ENCODE data around the gene CCDC63.
A peak's percentile ranks its signal among the peaks of the same experiment; 100 is the strongest.
"Not testable (repeated sequence)": the region's sequence is repeated elsewhere in the genome, so short reads cannot be mapped to it uniquely, and the experiment has no call there.

Gene CCDC63

DNA sequence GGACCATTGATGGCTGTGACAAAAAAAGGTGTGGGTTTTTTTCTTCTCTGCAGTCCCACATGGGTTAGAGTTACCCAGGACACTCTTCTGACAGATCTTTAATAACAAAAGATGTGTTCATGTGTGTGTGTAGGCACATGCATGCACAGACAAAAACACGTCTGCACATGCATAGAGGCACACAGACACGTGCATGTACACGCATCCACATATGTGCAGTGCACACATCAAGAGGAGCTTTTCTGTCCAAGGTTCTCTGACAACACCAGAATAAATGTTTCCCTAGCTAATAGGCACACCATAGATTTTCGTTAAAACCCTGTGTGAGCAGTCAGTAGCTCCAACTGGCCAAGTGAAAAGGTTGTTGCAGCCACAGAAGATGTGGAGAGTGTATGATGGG is 76.4 kb downstream of the CCDC63 start:
- no peak for DNase-seq (ENCODE audit: low spot score)

DNA sequence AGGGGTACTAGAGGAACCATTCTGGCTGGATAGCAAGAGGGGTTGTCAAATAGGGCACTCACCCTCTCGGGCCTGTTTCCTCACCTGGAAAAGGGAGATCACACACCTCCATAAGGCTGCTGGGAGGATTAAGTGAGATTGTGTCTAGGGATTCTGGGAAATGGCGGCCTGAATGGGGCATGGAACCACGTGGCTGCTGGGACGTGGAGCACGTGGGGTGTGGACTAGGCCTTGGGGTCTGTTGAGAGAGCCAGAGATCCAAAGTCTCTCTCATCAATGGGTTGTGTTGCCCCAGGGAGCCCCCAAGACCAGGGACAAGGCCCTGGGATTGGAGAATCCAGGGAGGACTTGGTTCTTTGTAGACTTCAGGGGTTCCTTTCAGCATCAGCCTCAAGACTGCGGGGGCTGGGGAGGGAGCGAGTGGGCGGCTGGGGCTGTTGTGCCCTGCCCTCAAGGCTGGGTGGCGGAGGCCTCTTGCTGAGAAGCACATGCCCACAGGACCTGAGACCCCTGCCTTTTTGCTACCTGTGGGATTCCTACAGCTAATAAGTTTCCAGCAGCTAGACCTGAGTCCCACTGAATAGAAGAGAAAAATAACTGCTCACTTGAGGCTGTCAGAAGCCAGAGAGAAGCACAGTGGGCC is 77.0 kb downstream of the CCDC63 start:
- no peak for DNase-seq (ENCODE audit: low spot score)

DNA sequence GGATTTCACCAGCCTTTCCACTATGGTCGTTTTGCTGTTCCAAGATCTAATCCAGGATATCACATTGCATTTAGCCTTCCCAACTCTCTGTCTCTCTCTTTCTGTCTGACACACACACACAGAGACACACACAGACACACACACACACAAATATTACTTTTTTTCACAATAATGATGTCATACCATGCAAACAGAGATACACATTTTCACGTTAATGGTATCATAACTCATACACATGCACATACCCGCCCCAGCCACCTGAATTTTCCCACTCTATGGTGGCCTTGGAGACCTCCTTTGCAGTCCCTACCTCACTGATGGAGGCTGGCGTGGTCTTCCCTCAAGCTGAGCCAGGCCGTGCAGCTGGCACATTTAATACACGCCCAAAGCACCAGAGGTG is 80.8 kb downstream of the CCDC63 start:
- DNase-seq (ENCODE audit: low spot score) = no peak

DNA sequence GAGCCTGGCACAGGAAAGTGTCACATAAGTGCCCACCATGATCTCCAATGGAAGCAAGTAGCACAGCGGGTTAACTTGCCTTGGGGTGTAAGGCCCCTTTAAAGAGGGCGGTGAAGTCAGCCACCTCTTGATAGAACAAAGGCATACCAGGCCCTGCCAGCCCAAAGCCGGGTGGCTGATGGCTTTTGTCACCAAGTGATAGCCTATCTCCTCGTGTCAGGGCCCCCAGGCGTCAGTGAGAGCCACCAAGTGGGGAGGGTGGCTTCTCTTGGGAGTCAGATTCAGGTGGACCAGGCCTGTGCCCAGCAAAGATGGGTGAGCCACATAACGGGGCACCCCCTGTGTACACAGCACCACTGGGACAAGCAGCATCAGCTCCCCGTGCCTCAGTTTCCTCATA is 81.9 kb downstream of the CCDC63 start:
- DNase-seq (ENCODE audit: low spot score) = no peak

DNA sequence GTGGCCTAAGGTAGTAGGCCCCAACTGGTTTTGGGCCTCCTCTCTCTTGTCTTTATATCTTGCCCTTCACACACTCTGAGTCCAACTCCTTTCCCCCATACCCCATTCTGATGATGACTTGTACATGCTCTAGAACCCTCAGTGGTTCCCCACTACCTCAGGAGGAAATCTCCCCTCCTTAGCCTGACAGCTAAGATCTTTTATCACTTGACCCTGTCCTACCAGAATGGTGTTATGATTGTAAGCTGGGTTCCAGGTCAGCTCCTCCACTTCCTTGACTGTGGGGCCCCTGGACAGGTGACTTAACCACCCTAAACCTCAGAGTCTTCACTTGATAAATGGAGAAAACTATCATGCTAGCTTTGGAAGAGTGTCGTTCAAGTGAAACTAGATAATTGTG is 83.0 kb downstream of the CCDC63 start:
- DNase-seq (ENCODE audit: low spot score) = no peak

DNA sequence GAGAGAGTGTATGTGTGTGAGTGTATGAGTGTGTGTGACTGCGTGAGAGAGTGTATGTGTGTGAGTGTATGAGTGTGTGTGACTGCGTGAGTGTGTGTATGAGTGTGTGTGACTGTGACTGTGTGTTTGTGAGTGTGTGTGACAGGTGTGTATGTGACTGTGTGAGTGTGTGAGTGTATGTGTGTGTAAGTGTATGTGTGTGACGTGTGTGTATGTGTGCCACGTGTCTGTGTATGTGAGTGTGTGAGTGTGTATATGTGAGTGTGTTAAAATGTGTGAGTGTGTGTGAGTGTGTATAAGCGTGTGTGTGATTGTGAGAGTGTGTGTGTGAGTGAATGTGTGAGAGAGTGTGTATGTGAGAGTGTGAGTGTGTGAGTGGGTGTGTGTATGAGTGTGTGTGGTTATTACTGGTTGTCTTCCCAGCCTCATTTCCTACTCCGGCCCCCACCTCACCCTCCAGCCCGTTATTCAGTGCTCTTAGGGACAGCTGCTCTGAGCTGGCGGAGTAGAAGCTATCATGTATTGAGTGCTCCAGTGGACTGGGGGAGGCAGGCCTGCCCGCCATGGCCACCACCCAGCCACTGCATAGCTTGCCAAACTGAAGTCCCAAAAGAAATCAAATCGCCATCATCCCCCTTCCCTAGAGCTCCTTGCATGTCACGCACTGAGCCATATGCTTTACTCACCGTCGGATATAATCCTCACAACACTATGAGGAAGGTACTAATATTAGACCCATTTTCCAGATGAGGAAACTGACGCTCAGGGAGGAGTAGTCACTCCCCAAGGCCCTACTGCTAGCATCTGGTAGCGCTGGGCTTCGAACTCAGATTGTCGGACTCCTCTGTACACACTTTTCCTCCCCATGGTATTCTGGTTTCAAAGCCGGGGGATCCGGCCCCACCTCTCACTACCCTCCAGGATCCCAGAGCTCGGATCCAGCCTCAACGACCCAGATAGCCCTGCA is 83.8 kb downstream of the CCDC63 start:
- no peak for DNase-seq (ENCODE audit: low spot score)

DNA sequence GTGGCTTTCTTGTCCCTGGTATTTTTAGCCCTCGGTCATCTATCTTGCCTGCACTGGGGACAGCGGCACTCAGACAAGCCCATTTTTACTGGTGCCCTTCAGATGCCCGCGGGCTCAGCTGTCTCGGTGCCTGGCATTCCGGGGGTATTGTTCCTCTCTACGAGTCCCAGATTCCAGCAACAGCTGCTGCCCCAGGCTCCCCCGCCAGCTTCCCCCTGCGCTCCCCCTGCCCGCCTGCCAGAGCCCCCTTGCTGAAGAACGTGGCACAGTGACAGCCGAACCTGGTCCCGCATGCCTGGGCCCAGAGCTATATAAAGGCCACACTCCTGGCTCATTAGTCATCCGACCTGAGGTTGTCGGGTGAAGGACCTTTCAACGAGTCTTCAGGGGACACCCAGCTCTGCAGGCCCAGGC is 84.5 kb downstream of the CCDC63 start:
- no peak for DNase-seq (ENCODE audit: low spot score)

DNA sequence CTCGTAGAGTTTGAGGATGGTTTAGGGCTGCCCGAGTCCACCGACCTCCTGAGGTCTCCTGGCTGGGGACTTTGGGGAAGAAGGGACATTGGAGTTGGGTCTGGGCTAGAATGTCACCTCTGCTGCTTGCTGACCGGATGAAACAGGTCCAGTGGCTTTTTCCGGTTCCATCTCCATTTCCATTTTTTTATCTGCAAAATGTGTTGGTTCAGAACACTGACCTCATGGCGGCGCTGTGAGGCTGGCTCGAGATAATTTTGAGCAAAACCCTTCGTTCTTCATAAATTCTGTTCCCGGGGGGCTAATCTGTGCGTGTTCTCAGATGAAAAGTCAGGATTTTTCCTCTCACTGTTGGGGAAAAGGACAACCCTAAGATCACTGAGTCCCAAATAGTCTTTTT is 85.3 kb downstream of the CCDC63 start:
- no peak for DNase-seq (ENCODE audit: low spot score)

DNA sequence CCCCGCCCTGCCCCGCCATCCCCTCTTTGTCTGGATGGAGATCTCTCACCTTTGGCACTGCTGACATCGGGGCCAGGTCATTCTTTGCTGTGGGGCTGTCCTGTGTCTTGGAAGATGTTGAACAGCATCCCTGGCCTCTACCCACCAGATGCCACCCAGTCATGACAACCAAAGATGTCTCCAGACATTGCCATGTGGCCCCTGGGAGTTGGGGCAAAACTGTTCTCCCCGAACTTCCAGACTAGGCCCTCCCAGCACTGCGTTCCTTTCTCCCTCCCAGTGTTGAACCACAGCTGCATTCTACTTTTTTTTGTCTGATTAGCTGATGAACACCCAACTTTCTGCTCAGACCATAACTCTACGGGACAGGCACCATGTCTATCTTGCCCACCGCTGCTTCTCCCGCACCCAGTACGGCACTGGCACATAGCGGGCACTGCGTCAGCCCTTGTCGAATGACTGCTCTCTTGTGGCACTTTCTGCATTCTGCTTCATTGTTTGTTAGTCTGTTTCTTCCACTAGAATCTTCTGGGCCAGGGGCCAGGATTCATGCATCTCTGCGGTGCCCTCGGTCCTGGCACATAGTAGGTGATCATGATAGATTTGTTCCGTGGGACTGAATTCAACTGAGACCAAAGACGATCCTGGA is 86.7 kb downstream of the CCDC63 start:
- DNase-seq (ENCODE audit: low spot score) = no peak

DNA sequence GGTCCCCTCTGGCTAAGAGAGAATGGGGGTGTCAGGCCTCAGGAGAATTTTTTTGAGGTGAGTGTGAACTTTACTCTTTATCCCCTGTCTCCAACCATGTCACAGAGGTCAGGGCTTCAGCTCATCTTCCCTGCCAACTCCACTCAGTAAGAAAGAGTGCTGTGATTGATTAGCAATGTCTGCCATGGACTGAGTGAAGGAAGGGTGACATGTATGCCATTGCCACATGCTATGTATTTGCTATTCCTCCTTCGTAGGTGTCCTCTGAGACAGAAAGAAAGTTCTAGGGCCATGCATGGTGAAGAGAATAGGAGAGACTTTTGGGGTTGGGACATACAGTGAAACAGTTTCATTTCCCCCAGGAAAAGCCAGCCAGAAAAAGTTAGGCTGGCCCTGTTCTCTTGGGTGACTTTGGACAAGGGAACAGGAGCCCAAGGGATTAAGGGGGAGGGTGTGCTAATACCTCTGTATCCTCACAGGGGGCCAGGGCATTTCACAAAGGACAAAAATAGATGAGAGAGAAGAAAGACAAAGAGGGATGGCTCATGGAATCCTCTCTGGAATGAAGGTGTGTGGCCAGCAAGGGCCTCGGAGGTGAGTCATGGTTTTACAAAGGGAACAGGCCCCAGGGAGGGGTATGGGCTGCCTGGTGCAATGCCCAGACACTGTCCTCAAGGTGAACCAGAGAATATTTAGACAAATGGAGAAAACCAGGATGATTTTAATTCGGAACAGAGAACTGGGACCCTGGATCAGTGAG is 87.5 kb downstream of the CCDC63 start:
- no peak for DNase-seq (ENCODE audit: low spot score)

DNA sequence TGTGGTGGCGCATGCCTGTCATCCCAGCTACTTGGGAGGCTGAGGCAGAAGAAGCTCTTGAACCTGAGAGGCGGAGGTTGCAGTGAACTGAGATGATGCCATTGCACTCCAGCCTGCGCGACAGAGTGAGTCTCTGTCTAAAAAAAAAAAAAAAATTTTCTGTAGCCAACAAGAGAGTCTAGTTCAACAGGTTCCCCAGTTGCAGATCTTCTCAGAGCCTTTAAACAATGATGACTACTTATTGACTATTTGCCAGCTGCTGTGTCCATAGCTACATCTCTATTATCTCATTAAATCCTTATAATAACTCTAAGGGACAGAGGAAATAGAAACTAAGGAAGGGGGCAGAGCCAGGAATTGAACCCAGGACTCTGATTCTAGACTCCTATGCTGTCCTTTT is 88.8 kb downstream of the CCDC63 start:
- DNase-seq (ENCODE audit: low spot score) = no peak

DNA sequence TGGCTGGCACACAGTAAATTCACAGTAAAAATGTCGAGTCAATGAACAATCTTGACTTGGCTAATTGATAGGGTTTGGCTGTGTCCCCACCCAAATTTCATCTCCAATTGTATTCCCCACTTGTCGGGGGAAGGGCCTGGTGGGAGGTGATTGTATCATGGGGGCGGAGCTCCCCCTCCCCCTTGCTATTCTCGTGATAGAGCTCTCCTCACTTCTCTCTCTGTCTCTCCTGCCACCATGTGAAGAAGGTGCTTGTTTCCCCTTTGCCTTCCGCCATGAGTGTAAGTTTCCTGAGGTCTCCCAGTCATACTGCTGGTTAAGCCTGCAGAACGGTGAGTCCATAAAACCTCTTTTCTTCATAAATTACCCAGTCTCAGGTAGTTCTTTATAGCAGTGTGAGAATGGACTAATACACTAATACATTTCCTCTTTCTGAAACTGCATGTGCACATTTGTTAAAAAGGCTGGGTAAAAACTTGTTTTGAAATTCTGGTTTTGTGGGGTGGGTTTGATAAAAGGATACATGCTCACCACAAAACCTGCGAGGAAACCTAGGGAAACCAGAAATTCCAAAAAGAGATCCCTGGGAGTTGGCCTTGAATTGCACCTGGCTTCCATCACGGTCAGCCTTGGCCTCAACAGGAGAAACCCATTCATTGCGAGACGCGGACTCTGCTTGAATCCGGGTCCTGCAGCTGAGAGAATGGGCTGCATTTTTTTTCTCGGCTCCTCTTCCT is 89.7 kb downstream of the CCDC63 start:
- no peak for DNase-seq (ENCODE audit: low spot score)

DNA sequence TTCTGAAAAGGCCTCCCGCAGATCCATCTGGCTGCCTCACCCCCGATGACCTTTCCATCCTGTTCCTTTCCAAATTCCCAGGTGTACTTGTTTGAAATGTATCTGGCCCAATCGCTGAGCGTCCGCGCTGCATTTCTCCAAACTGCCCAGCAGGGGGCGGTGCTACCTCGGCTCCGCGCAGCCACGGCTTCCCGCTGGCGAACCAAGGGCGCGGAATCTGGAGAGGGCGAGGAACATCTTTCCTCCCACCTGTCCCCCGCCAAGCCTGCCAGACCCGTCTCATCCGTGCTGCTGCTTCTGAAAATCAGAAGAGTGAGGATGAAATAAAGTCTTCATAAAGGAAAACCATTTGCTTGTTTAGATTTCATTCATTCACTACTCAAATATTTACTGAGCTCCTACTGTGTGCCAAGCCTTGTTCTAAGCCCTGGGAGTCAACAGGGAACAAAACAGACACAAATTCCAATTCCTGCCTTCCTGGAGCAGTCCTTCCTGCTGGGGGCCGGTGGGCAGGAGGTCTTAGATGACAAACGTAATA is 90.4 kb downstream of the CCDC63 start:
- peak; percentile 32 for DNase-seq (ENCODE audit: low spot score)

DNA sequence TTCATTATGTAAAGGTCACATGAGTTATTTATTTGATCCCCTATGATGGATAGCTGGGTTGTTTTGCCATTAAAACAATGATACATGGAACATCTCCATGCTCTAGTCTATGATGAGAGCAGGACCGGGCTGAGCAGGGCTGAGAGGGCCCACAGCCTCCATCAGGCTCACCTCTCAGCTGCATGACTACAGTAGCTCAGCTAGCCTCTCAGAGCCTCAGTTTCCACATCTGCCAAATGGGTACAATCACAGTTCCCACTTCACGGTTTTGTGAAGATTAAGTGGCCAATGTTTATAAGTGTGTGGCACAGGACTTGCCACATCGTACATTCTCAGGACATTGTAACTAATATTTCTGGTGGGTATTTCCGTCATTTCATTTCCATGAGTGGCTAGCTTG is 93.5 kb downstream of the CCDC63 start:
- DNase-seq (ENCODE audit: low spot score) = no peak

DNA sequence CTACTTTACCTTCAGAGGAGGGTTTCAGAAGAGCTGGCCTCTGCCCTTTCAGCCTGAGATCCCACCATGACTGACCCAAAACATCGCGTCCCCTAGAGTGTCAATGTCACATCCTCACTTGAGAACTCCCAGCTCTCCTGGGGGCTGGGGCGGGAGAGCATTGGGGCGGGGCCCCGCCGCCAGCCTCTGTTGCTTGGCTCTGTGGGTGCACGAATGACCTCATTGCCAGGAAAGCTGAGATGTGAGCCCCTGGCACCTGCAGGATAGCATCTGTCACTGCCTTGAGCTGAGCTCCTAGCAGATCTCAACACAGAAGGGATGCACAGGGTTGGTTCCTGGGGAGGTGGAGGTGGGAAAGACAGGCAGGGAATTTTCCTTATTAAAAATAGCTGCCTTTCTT is 94.1 kb downstream of the CCDC63 start:
- no peak for DNase-seq (ENCODE audit: low spot score)

DNA sequence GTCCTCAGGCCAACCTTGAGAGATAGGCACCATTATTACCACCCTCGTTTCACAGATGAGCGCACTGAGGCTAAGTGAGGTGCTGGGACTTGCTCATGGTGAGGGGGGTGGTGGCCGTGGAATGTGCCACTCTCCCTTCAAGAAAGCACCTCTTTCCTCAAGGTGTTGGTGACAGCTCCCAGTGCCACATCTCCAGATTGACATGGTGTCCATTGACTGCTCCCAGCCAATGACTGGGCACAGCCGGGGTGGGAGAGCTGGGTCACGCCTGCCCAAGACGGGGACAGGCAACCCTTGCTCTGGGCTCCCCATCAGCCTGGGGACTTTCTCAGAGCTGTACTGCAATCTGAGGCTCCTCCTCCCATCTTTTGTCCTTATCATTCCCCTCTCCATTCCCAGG is 94.6 kb downstream of the CCDC63 start:
- no peak for DNase-seq (ENCODE audit: low spot score)

DNA sequence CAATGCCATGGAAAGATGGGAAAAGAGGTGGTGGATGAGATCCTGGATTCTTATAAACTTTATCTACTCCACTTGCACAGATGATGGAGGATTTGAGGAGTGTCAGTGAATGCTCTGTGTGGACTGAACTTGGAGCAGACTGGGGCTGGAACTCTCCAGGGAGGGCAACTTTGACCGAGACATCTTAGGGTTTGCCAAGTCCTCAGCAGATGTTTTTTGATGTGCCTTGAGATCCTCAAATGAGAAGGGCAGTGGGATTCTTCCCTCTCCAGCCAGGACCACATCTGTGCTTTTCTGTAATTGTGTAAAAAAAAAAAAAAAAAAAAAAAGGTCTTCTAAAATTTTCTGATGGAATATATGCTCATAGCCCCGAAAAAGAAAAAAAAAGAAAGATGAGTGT is 96.6 kb downstream of the CCDC63 start:
- DNase-seq (ENCODE audit: low spot score) = no peak

DNA sequence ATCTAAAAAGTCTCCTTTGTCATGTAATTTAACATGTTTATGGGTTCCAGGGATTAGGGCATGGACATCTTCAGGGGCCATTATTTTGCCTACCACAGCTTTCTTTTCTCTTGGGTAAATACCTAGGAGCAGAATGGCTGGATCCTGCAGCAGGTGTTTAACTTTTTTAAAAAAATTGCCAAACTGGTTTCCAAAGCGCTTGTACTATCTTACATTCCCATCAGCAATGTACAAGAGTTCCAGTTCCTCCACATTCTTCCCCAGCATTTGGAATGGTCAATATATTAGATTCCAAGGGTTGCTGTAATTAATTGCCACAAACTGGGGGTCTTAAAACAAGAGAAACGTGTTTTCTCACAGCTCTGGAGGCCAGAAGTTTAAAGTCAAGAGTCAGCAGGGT is 101.3 kb downstream of the CCDC63 start:
- DNase-seq (ENCODE audit: low spot score) = no peak

DNA sequence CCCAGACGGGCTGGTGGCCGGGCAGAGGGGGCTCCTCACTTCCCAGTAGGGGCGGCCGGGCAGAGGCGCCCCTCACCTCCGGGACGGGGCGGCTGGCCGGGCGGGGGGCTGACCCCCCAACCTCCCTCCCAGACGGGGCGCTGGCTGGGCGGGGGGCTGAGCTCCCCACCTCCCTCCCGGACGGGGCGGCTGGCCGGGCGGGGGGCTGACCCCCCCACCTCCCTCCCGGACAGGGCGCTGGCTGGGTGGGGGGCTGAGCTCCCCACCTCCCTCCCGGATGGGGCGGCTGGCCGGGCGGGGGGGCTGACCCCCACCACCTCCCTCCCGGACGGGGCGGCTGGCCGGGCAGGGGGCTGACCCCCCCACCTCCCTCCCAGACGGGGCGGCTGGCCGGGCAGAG is 103.7 kb downstream of the CCDC63 start:
- DNase-seq (ENCODE audit: low spot score) = not testable (repeated sequence)

DNA sequence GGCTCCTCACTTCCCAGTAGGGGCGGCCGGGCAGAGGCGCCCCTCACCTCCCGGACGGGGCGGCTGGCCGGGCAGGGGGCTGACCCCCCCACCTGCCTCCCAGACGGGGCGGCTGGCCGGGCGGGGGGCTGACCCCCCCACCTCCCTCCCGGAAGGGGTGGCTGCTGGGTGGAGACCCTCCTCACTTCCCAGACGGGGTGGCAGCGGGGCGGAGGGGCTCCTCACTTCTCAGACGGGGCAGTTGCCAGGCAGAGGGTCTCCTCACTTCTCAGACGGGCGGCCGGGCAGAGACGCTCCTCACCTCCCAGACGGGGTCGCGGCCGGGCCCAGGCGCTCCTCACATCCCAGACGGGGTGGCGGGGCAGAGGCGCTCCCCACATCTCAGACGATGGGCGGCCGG is 104.1 kb downstream of the CCDC63 start:
- DNase-seq (ENCODE audit: low spot score) = not testable (repeated sequence)

Data from CD4-positive, alpha-beta T cell treated with Interleukin-6 at 100 ng/mL for 8 hours (primary cell).